Urothelium cell line (cell line): ENCODE results near the gene EXOC4.

Source experiments
- DNase-seq: peaks from one replicate; pipeline ENCODE4 v3.0.0; 2011; ENCODE audit warnings: low spot score, mixed read lengths
- FAIRE-seq: peaks from 2 replicates; lab custom pipeline; 2011; peaks lifted over from hg19 to GRCh38; lab: Jason Lieb, UNC

Gene EXOC4

DNA sequence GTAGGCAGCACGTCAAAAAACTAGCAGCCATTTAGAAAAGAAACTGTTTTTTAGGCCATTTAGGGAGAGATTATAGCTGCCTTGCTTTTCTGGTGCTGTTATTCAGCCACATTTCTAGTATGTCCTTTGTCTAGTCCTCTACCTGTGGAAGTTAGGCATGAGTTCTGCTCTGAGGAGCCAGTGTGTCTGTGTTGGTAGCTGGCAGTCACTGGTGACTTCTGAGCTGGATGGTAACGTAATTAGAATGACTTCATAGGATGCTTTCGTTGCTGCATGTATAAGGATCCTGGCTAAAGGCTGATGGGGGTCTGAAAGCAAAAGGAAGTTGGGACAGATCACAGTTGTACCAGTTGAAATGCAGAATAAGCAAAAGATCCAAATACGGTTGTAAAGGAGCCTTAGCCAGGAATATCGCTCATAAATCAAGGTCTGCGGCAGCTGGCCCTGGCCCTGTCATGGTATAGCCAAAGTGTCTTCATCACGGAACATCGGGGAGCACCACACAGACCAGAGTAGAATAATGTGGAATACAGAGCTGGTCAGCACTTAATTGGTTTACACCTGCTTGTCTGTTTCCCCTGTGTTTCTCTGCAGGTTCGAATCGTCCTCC is 226.7 kb downstream of the EXOC4 start:
- no peak for DNase-seq
- FAIRE-seq: no peak

DNA sequence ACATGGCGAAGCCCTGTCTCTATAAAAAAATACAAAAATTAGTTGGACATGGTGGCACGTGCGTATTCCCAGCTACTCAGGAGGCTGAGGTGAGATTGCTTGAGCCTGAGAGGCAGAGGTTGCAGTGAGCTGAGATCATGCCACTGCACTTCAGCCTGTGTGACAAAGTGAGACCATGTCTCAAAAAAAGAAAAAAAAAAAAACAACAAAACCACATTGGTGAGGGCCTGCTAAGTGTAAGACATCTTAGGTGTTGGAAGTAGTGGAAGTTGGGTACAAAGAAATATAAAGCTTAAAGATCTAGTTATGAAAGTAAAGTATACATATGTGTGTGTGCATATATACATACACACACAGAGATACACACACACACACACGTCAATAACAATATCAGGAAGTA is 228.0 kb downstream of the EXOC4 start:
- DNase-seq (no peak), FAIRE-seq (no peak)

DNA sequence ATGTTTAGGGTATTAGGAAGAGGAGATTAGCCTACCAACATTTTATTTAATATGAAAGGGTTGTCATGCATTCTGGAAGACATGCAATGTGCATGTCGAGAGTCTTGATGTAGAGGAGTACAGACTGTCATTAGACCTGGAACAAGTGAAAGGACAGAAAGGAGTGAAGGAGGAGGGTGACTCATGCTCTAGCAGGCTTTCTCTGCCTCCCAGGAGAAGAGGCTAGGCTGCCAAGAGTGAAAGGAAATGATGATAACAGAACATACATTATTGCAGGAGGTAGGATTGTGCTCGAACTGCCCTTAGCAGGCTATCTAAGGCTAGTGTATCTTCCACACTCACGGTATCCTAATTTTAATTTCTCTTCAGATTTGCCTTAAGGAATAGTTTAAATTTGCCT is 228.8 kb downstream of the EXOC4 start:
- FAIRE-seq (no peak), DNase-seq (peak; percentile 4)

DNA sequence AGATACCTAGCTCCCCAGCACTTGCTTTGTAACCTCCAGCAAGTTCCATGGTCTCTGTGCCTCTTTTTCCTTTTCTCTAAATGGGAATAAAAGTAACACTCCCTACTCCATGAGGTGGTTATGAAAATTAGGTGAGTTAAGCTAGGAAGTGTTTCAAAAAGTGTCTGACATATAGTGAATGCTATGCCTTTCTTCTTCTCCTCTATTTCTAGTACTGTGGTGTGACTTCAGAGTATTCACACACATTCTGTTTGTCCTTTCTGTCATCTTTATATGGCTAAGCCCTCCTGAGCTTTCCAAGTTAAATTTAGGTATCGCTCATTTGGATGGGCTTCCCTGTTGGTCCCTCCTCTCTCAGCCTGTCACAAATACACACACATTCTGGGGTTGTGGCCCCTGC is 229.7 kb downstream of the EXOC4 start:
- DNase-seq (no peak), FAIRE-seq (no peak)

DNA sequence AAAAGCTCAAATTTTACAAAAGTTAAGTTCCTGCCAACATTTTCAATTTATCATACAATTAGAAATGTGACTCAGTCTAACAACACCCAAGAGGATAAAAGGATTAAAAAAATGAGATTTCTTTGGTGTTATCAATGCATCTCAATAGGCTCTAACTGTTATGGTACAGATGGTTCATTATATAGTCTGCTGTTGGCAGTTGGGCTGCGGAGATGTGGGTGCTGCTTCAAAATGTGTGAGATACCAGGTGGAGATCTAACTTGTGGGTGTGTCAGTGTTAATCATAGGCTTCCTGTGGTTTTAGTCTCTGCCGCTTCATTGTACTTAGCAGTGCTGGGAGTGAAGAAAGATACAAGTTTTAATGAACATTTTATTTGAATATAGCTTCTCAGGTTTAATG is 231.2 kb downstream of the EXOC4 start:
- FAIRE-seq: no peak

DNA sequence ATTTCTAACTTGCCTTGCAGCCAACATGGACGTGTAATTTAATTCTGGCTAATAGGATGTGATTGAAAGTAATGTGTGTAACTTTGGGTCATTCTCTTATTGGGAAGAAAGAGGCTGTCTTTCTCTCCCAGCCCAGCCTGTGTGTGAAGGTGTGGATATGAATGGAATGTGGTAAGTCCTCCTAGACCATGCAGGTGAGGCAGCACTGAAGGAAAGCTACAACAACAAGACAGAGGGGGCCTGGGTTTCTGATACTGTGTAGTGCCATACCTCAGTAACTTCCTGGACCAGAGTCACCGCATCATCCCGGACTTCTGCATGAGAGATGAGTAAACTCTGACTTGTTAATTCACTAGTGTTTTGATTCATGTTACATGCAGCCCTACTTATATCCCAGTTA is 237.0 kb downstream of the EXOC4 start:
- DNase-seq: no peak
- FAIRE-seq: no peak

More for the DNA sequence above, 231.2 kb downstream of the EXOC4 start:
- DNase-seq: no peak

DNA sequence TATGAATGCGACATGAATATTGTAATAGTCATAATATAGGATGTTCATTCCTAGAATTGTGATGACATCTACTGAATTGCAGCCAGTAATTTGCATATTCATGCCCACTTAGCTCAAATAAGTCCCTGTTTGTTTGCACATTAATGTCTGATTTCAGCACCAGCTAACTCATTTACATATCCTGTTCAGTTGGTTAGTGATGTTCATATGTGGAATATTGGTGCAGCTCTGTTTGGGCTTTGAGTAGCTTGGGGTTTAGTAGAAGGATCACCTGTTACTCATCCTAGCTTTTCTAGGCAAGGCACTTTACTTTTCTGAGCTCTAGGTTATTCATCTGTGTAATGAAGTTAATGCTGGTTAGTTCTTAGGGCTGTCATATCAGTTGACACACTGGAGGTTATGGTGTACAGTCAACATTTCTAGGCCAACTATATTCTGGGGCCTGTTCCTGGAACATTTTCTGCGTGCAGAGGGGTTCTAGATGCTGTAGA is 238.4 kb downstream of the EXOC4 start:
- FAIRE-seq (no peak), DNase-seq (no peak)

DNA sequence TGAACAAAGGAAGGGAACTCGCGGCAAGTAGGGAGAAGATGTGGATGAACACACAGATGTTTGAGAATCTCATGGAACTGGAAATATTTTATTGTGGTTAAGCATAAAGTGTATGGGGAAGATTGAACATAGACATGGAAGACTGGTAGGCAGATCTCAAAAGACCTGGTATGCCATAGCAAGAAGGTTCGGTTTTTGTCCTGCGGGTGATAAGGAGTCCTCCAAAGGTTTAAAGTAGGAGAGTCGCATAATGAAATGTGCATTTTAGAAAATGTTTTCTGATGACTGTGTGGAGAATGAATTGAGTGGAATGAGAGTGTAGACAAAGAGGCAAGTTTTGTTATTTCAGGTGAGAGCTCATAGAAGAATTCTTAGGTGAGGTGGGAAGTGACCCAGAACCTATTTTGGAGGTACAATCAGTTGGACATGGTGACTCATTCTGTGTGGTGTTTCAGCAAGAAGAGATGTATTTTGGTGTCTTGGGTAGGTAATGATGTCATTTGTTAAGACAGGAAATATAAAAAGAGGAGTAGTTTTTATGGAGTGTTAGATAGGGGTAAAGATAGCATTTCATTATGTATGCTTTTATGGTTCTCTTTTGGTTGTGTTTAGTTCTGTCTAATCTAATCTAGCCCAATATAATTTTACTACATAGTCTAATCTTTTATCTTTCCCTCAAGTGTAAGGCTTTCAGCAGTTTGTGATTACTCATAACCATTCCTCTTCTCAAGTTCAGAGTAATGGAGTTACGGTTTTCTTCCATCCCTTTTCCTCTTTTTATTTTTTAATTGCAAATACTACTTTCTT is 239.2 kb downstream of the EXOC4 start:
- DNase-seq (no peak), FAIRE-seq (no peak)

DNA sequence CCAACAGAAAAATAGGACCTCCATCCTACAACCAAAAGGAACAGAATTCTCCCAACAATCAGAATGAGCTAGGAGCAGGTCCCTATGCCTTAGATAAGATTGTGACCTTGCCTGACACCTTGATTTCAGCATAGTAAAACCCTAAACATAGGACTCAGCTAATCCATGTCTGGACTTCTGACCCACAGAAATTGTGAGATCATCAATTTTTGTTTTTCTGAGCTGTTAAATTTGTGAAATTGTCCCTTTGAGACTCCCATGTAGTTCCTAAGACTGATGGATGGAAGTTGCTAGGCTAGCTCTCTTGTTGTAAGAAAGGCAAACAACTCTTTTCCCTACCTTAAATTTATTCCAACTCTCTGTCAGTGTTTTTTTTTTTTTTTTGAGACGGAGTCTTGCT is 244.2 kb downstream of the EXOC4 start:
- DNase-seq: no peak
- no peak for FAIRE-seq

DNA sequence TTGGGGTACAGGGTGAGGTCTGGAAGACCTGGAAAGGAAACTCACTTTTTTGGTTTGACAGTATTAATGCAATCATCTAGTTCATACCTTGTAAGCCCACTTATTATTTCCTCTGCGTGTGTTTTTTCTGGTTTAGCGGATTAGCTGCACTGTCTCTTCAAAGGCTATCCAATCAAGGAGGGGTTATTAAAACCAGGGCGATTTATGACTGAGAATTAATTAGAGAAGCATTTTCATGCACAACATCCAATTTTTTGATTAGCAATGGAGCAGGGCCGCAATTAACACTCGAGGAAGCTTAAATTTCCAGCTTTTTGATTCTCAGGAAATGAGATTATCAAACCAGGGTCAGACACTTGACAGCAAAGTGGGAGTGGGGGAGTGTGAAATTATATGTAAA is 248.9 kb downstream of the EXOC4 start:
- FAIRE-seq (no peak), DNase-seq (no peak)

DNA sequence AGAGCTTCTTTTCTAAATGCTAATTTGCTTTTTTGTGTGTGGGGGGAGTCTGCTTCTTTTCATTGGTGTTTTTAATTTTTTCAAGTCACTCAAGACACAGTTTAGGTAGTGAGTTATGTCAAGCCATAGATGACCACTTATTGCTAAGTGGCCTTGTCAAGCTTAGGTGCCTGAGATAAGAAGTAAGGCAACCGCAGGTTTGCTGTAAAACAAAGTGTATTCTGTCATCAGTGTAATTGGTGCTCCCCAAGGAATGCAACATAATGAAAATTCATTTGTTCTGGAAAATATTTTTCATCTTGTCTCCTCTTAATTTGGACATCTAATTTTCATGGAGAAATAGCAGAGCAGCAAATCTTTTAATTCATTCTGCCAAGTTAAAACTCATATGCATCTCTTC is 249.6 kb downstream of the EXOC4 start:
- FAIRE-seq (no peak), DNase-seq (no peak)

DNA sequence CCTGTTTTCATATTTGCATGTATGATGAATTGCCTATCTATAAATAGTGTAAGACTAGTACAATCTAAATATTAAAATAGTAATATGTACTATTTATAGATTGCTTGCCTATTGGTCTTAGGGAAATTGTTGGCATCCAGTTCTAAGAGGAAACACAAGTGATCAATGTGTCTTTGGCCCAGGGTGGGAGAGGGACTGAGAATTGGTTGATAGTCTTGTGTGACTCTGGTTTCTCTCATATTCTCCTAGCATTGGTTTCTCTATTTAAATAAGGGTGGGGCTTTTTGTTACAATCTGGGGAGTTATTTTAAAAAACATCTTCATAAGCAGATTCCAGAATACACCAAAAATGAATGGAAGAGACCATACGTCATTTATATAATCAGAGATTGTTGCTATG is 250.1 kb downstream of the EXOC4 start:
- FAIRE-seq: no peak
- no peak for DNase-seq

DNA sequence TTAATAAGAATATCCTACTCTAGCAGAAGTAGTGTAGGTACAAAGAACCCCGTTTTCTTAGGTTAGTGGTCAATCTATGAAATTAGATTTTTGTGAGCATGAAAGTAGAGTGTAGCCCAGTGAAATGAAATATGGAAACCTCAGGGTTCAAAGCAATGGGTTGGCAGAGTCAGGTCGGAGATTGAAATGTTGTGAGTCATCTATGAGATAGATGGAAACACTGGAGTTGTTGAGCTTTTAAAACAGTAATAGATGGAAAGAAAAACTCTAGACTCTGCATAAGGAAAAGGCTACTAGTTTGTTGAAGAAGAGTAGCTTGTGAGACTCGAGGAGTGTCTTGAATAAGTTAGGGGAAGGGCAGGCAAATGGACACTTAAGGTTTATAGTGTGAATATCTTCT is 251.9 kb downstream of the EXOC4 start:
- DNase-seq: no peak

DNA sequence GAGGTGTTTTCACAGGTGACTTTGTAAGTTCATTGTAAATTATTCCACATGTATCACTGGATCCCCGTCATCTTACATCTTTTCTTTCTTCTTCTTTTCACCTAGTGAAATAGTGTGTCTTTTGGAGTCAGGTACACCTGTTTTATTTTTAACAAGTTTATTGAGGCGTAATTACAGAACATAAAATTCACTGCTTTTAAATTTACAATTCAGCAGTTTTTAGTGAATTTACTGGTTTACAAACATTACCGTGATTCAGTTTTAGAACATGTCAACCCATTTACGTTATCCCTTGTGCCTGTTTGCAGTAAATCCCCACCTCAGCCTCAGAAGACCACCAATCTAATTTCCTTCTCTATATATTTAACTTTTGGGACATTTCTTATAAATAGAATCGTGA is 256.9 kb downstream of the EXOC4 start:
- FAIRE-seq: no peak
- no peak for DNase-seq

More for the DNA sequence above, 251.9 kb downstream of the EXOC4 start:
- FAIRE-seq: no peak

DNA sequence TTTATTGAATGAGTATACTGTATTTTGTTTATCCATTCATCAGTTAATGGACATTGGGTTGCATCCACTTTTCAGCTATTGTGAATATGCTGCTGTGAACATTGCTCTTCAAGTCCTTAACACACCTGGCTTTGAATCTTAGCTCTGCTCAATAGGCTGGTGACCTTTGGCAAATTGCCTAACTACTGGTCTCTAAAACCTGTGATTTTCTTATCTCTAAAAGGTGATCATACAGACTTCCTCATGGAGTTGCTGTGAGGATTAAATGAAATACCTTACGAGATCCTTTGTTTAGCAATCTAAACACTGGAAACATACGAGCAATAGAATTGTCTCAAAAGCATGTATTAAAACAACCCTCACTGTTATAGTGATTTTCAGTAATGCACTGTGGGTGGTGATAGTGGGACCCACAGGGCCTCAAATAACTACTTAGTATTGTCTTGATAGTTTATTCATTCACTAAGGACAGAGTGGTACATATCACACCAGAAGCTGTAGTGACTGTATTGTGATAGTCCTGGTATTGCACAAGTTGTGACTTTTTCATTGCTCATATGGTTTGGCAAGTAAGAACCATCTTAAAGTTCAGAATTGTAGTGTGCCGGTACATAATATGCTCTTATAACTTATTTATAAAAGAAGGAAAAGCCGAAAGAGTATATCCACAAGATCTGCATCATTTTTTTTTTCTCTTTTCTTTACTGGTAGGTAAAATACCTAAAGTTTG is 257.6 kb downstream of the EXOC4 start:
- FAIRE-seq (no peak), DNase-seq (no peak)

DNA sequence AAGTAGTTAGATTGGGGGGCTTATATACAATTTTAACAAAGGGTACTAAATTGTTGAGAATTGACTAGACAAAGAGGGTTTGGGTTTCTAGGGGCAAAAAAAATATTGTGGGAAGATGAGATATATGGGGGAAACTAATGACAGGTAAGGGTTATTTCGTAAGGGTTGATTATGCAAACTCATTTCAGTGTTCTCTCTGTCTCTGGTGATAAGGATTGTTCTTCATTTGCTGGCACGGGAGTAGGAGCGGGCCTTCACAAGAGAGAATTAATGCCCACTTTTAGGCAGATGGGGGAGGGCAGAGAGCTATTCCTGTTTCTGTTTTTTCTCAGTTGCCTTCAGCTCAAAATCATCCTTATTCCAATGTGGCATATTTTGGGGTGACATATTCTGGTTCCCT is 258.4 kb downstream of the EXOC4 start:
- FAIRE-seq (no peak), DNase-seq (no peak)

DNA sequence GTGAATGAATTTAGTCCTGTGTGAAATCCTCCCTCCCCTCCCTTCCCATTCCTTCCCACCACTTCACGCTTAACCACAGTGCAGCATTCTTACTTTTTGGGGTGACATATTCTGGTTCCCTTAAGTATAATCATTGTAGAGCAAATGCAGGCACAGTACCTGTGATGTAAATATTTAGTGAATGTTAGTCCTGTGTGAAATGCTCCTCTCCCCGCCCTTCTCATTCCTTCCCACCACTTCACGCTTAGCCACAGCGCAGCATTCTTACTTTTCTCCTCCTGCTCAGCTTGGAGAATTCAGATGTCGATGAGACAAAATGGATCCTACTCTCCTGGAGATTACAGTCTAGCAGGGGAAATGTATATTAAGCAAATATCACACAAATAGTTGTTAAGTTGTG is 258.8 kb downstream of the EXOC4 start:
- DNase-seq: no peak
- no peak for FAIRE-seq

DNA sequence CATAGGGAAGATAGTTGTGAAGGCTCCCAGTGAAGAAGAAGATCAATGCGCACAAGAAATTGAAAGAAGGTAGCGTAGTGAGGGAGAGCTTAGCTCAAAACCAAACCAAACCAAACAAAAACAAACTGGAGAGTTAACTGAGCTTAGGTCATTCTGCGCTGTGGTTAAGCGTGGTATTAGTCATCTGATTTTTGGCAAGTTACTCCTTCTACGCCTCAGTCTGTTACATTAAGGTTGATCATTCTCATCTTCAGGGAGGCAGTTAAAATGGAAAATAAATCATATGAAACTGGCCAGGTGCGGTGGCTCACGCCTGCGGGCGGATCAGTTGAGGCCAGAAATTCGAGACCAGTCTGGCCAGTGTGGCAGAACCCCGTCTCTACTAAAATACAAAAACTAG is 259.7 kb downstream of the EXOC4 start:
- peak; percentile 57 for DNase-seq
- FAIRE-seq: no peak

DNA sequence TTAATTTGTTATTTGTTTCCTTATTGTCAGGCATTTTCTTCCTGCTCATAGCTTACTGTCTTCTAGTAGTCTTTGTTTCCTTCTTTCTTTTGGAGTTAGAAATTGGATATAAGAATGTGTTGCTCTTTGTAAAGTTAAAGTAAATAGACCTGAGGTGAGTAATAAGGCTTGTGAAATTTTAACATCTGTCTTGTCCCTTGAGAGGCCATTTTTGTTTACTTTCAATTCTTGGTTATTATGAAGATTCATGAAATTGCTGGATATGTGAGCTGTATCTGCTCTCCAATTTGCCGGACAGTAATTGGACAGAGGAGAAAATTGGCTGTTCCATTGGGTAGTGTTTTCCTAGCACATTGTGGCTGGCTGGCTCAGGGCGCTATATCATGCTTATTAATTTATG is 260.7 kb downstream of the EXOC4 start:
- DNase-seq (no peak), FAIRE-seq (no peak)

DNA sequence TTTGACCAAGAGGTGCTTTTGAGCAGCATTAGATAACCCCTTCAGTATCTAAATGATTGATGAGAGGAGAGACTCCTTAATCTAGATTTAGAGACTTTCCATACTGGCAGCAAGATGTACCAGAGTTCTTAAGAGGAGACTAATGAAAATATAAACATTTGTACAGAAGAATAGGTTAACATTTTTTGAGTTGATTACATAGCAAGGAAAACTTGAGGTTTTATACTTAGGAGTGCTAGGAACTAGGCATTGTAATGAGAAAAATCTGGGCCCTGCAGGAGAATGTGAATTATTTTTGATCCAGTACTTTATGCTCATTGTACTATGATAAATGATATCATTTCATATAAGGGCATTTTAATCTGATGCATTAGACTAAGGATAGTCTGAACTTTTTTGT is 261.7 kb downstream of the EXOC4 start:
- FAIRE-seq (no peak), DNase-seq (no peak)

DNA sequence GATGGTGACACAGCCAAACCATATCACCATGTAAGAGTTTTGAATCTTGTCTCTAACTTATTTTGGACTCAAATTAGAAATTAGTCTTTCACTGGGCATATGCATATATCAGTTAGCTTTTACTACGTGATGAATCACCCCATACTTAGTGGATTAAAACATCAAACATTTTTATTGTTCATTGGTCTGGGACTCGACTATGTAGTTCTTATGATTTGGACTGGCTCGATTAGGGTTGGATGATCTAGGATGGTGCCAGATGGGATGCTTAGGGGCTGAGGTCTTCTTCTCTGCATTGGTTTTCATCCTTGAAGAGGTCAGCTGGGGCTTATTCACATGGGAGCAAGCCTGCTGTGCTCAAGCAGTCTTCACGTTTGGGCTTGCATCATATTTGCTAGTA is 264.9 kb downstream of the EXOC4 start:
- DNase-seq (no peak), FAIRE-seq (no peak)

DNA sequence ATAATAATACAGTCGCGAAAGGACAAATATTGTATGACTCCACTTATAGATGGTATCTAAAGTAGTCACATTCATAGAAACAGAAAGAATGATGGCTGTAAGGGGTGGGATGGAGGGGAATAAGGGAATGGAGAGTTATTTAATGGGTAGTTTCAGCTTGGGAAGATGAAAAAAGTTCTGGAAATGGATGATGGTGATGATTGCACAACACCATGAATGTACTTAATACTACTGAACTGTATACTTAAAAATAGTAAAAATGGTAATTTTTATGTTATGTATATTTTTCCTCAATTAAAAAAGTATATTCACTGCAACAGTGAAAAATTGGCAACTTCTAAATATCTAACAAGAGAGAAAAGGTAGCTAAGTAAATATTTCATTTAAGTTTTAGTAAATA is 265.8 kb downstream of the EXOC4 start:
- FAIRE-seq: no peak

More for the DNA sequence above, 265.8 kb downstream of the EXOC4 start:
- DNase-seq: no peak
